Activated T-cell treated with anti-CD3 and anti-CD28 coated beads, Interleukin-2, amount 50 U/mL, for 24 hours (primary cell): ENCODE data around the gene TRIM43.
"Not testable (repeated sequence)": the region's sequence is repeated elsewhere in the genome, so short reads cannot be mapped to it uniquely, and the experiment has no call there.

Experiments
- DNase-seq: peaks from one replicate; pipeline ENCODE4 v3.0.0-alpha.2; 2020
- H3K27ac Mint-ChIP-seq: 2 replicates; pipeline ENCODE4 v1.8.0; 2020; ENCODE audit warnings: mild to moderate bottlenecking, mixed read lengths
- H3K27me3 Mint-ChIP-seq: 2 replicates; pipeline ENCODE4 v1.8.0; 2020; ENCODE audit warnings: mixed read lengths
- H3K36me3 Mint-ChIP-seq: 2 replicates; pipeline ENCODE4 v1.8.0; 2020; ENCODE audit warnings: low read depth, mixed read lengths
- H3K4me1 Mint-ChIP-seq: 2 replicates; pipeline ENCODE4 v1.8.0; 2020; ENCODE audit warnings: low read depth, mixed read lengths
- H3K4me3 Mint-ChIP-seq: 2 replicates; pipeline ENCODE4 v1.8.0; 2020; ENCODE audit warnings: mild to moderate bottlenecking, moderate library complexity, mixed read lengths
- H3K9me3 Mint-ChIP-seq: 2 replicates; pipeline ENCODE4 v1.8.0; 2020; ENCODE audit warnings: mixed read lengths

TRIM43 gene

GRCh38 chr2:95591701-95592100 lies at the start of gene TRIM43:
TRIM43 (plus strand) TSS chr2:95592001; CDS start chr2:95594024, 2,023 bp downstream.
- not testable (repeated sequence) for H3K27me3 Mint-ChIP-seq, H3K4me1 Mint-ChIP-seq, H3K27ac Mint-ChIP-seq, H3K9me3 Mint-ChIP-seq, DNase-seq, H3K36me3 Mint-ChIP-seq, H3K4me3 Mint-ChIP-seq

- no peak overlapping the region for H3K4me3 Mint-ChIP-seq
- no peaks in the 10 kb centered on the region for H3K9me3 Mint-ChIP-seq
- H3K27ac Mint-ChIP-seq = no peak overlapping the region
Observed at GRCh38 chr2:95551055-95551568, 40.7 kb upstream of the TRIM43 start.

GRCh38 chr2:95552911-95553310 lies 38.9 kb upstream of the TRIM43 start:
- Mint-ChIP-seq H3K4me3 (no peak overlapping the region), H3K27ac (no peak overlapping the region), H3K4me1 (no peaks in the 10 kb centered on the region), H3K9me3 (no peaks in the 10 kb centered on the region), H3K27me3 (peaks cover 29% of the 10 kb centered on the region), H3K36me3 (no peaks in the 10 kb centered on the region)
- DNase-seq = no peak

More at GRCh38 chr2:95551055-95551568, 40.7 kb upstream of the TRIM43 start:
- Mint-ChIP-seq H3K4me1 (no peaks in the 10 kb centered on the region), H3K27me3 (peaks cover 28% of the 10 kb centered on the region), H3K36me3 (no peaks in the 10 kb centered on the region)
- no peak for DNase-seq

GRCh38 chr2:95569170-95569569 lies 22.6 kb upstream of the TRIM43 start:
- Mint-ChIP-seq H3K4me1 (no peaks in the 10 kb centered on the region), H3K9me3 (no peaks in the 10 kb centered on the region), H3K4me3 (no peak overlapping the region), H3K36me3 (no peaks in the 10 kb centered on the region), H3K27me3 (peaks cover 33% of the 10 kb centered on the region), H3K27ac (no peak overlapping the region)
- no peak for DNase-seq

- Mint-ChIP-seq H3K36me3 (no peaks in the 10 kb centered on the region), H3K4me1 (no peaks in the 10 kb centered on the region), H3K9me3 (no peaks in the 10 kb centered on the region), H3K27ac (no peak overlapping the region), H3K27me3 (peaks cover 16% of the 10 kb centered on the region), H3K4me3 (no peak overlapping the region)
- no peak for DNase-seq
Observed at GRCh38 chr2:95573866-95574265, 17.9 kb upstream of the TRIM43 start.

GRCh38 chr2:95574506-95574905 lies 17.3 kb upstream of the TRIM43 start:
- H3K27me3 Mint-ChIP-seq = peaks cover 13% of the 10 kb centered on the region
- no peaks in the 10 kb centered on the region for H3K36me3 Mint-ChIP-seq
- no peak for DNase-seq
- H3K9me3 Mint-ChIP-seq = no peaks in the 10 kb centered on the region
- no peaks in the 10 kb centered on the region for H3K4me1 Mint-ChIP-seq
- H3K4me3 Mint-ChIP-seq = no peak overlapping the region
- H3K27ac Mint-ChIP-seq = no peak overlapping the region

GRCh38 chr2:95575857-95576256 lies 15.9 kb upstream of the TRIM43 start:
- Mint-ChIP-seq H3K4me3 (no peak overlapping the region), H3K9me3 (no peaks in the 10 kb centered on the region), H3K4me1 (no peaks in the 10 kb centered on the region), H3K36me3 (no peaks in the 10 kb centered on the region), H3K27me3 (peaks cover under 1% of the 10 kb centered on the region), H3K27ac (no peak overlapping the region)
- no peak for DNase-seq

- Mint-ChIP-seq H3K36me3 (no peaks in the 10 kb centered on the region), H3K4me3 (no peak overlapping the region), H3K9me3 (no peaks in the 10 kb centered on the region), H3K4me1 (no peaks in the 10 kb centered on the region), H3K27me3 (peaks cover 9% of the 10 kb centered on the region), H3K27ac (no peak overlapping the region)
- no peak for DNase-seq
Observed at GRCh38 chr2:95578539-95578938, 13.3 kb upstream of the TRIM43 start.

- H3K4me1 Mint-ChIP-seq, H3K36me3 Mint-ChIP-seq, H3K27ac Mint-ChIP-seq, DNase-seq, H3K9me3 Mint-ChIP-seq, H3K4me3 Mint-ChIP-seq: not testable (repeated sequence)
- peaks cover 18% of the 10 kb centered on the region for H3K27me3 Mint-ChIP-seq
Observed at GRCh38 chr2:95583545-95583944, 8.3 kb upstream of the TRIM43 start.

GRCh38 chr2:95584321-95584720 lies 7.5 kb upstream of the TRIM43 start:
- not testable (repeated sequence) for H3K36me3 Mint-ChIP-seq, H3K27ac Mint-ChIP-seq, H3K4me3 Mint-ChIP-seq, DNase-seq, H3K9me3 Mint-ChIP-seq, H3K4me1 Mint-ChIP-seq
- H3K27me3 Mint-ChIP-seq = peaks cover 18% of the 10 kb centered on the region

- not testable (repeated sequence) for H3K27ac Mint-ChIP-seq, H3K4me3 Mint-ChIP-seq, H3K4me1 Mint-ChIP-seq, H3K9me3 Mint-ChIP-seq, H3K36me3 Mint-ChIP-seq, DNase-seq, H3K27me3 Mint-ChIP-seq
Observed at GRCh38 chr2:95589777-95590536, 1.8 kb upstream of the TRIM43 start.

GRCh38 chr2:95592973-95593372 lies 1.2 kb downstream of the TRIM43 start:
- not testable (repeated sequence) for DNase-seq, H3K27me3 Mint-ChIP-seq, H3K36me3 Mint-ChIP-seq, H3K27ac Mint-ChIP-seq, H3K4me1 Mint-ChIP-seq, H3K9me3 Mint-ChIP-seq, H3K4me3 Mint-ChIP-seq

- H3K36me3 Mint-ChIP-seq, DNase-seq: not testable (repeated sequence)
Observed at GRCh38 chr2:95595012-95595411, 3.2 kb downstream of the TRIM43 start.

GRCh38 chr2:95601301-95601700 lies 9.5 kb downstream of the TRIM43 start:
- not testable (repeated sequence) for H3K36me3 Mint-ChIP-seq

More at GRCh38 chr2:95595012-95595411, 3.2 kb downstream of the TRIM43 start:
- not testable (repeated sequence) for H3K9me3 Mint-ChIP-seq, H3K4me1 Mint-ChIP-seq, H3K4me3 Mint-ChIP-seq, H3K27me3 Mint-ChIP-seq, H3K27ac Mint-ChIP-seq

GRCh38 chr2:95602146-95602545 lies 10.3 kb downstream of the TRIM43 start:
- not testable (repeated sequence) for H3K27me3 Mint-ChIP-seq, H3K36me3 Mint-ChIP-seq, H3K4me3 Mint-ChIP-seq, H3K4me1 Mint-ChIP-seq, H3K27ac Mint-ChIP-seq, H3K9me3 Mint-ChIP-seq, DNase-seq

More at GRCh38 chr2:95601301-95601700, 9.5 kb downstream of the TRIM43 start:
- DNase-seq, H3K9me3 Mint-ChIP-seq, H3K27ac Mint-ChIP-seq, H3K4me3 Mint-ChIP-seq, H3K27me3 Mint-ChIP-seq, H3K4me1 Mint-ChIP-seq: not testable (repeated sequence)
